DMS79 treated with DMSO at 0.1 percent for 48 hours (cell line): Measurements from ENCODE around the gene HMG20B.

ENCODE experiments used
- DNase-seq: peaks from one replicate; lab custom pipeline; 2025; lab: John Stamatoyannopoulos, UW

HMG20B gene

DNA sequence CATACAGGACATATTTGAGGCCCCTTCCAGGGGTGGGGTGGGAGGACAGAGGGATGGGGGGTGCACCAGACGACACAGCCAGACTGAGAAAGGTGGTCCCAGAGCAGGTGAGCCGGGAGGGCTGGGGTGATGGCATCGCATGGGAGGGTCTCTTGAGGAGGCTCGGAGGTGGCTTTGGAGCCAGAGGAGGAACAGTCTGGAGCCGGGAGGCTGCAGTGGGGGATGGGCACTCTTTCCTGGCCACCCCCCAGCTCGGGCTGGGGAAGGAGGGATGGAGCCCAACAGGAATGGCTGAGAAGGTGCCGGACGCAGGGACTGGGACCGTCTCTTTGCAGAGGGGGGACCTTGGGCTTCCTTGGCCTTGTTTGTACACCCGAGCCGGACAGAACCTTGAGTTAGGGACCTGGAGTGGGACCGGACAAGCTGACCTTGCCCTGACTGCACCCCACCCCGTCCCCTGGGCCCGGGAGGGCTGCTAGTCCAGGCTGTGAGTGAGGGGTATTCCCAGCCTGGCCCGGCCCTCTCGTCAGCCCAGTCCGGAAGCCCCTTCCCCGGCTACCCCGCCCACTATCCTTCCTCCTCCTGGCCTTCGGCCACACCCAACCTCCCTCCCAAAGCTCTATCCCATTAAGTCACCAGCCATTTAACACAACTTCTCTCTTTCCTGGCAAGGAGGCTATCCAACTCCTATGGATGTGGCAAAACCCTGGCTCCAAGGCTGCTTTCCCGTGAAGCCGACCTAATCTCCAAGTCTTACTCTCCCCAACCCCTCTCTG lies 34.7 kb downstream of the HMG20B start:
- DNase-seq, result no peak

DNA sequence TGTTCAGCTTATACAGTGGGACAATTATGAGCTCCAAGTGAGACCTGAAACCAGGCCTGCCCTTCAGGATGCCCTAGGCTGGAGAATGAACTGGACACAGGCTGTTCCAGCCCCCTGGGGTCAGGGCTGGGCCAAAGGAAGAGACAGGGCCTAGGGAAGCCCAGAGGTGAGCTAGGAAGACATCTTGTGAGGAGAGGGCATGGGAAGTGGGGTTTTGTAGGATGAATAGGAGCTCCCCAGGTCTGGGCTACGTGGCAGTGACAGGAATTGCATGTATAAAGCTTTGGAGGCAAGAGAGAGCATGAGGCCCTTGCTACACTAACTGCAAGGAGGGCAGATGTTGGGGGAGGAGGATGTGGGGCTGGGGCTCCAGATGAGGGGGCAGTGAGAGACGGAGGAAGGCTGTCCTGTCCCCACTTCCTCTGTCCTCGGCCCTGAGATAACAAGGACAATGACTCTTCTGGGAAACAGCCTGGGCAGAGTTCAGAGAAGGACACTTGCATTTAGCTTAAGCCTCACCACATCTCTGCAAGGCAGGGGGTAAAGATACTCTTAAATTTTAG lies 35.4 kb downstream of the HMG20B start:
- DNase-seq, result no peak

GRCh38 chr19:3608750-3609322 lies 36.1 kb downstream of the HMG20B start:
- DNase-seq, result no peak

GRCh38 chr19:3609779-3610719 lies 37.3 kb downstream of the HMG20B start:
- DNase-seq, result no peak

DNA sequence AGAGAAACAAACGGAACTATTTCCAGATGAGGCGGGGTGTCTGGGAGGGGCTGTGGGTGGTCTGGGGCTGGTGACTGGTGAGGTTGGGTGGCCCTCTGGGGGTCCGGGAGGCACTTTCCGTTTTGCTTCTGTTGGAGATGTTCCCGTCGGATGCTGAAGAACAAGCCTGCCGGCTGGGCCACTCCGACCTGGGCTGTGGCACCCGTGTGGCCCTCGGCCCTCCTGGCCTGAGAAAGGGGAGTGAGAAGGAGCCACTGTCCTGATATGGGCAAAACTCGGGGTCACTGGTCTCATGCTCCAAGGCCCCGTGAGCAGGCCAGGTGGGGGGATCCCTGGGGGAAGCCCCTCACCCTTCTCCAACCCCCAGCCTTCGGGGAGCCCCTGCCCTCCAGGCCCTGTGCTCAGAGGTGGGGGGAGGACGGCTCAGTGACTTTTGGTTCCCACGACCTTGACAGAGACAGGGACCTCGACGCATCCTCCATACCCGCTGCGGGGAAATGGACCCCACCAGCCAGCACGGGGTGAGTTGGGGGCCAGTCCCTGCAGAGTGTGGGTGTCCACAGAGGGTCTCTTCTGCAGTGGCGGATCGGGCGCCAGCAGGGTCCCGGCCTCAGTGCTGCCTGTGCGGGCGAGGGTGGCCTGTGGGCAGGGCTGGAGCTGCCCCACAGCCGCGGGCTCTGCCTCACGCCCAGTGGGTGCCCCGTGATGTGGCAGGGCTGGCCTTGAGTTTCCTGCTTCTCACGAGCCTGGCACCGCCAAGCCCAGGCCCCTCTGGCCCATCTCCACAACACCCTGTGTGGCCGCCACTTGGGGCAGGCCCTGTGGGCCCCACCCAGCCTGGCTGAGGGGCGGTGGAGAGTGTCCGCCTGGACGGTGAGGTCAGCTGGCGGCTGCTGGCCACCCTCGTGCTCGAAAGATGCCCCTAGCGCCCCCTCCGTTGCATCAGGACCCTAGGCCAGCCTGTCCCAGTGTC lies 38.3 kb downstream of the HMG20B start:
- DNase-seq, result no peak

DNA sequence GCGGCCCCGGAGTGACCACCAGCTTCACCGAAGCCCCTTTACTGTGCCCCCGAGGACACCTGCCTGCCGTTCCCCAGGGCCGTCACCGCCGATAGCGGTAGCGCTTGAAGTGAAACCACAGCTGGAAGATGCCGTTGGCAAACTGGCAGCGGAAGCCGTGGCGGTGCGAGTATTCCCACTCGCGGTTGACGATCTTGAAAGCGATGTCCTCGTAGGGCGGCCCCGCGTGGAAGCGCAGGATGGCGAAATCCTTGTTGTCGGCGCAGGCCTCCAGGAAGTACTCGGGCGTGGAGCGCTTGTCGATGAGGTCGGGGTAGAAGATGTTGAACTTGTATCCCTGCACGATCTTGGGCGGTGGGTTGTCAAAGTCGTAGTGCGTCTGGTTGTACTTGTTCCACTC lies 39.1 kb downstream of the HMG20B start:
- DNase-seq, result no peak

DNA sequence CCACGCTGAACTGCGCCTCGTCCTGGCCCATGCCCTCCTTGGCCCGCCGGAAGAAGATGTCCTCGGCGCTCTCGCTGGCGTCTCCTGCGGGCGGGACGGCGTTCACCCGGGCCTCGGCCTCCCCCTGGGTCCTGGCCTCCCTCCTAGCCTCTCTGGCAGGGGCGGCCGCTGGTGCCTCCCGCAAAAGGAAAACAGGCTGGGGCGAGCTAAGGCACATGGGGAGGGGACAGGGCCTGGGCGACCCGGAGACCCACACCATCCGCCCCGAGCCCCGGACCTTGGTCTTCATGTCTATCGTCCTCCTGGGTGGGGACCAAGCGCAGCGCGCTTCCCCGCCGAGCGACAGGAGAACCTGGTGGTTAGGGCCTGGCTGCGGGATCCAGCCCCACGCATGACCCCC lies 39.6 kb downstream of the HMG20B start:
- no peak for DNase-seq

GRCh38 chr19:3612901-3613741 lies 40.4 kb downstream of the HMG20B start:
- no peak for DNase-seq

- no peak for DNase-seq
Measured at GRCh38 chr19:3613818-3614661, 41.3 kb downstream of the HMG20B start.

DNA sequence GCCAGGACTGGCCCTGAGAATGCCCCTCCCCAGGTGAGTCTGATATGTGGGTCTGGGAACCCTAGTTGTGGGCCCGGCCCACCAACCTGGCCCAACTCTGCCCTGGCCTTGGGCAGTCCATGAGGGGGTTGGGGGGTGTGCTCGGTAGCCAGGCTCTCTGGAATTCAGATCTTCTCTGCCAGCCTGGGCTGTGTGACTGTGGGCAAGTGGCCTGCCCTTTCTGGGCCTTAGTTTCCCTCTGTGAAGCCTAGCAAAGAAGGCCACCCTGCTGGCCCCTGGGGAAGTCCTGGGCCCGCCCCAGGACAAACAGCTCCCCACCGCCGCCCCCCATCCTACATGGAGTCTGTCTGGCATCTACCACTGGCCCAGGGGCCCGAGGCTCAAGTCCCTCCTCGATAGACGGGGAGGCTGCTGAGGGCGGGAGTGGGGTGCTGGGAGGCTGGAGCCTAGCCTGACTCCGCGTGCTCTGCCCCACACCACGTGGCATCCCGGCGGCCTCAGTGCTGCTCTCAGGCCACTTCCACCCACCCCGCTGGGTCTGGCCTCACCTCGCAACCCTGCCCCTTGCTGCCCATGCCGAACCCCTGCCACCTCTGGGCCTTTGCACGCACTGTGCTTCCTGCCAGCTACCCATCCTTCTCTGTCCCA lies 42.2 kb downstream of the HMG20B start:
- no peak for DNase-seq

- no peak for DNase-seq
Measured at GRCh38 chr19:3615524-3616135, 42.9 kb downstream of the HMG20B start.

- DNase-seq, result no peak
Measured at GRCh38 chr19:3617463-3617862, 44.7 kb downstream of the HMG20B start.

GRCh38 chr19:3618144-3618810 lies 45.5 kb downstream of the HMG20B start:
- no peak for DNase-seq

DNA sequence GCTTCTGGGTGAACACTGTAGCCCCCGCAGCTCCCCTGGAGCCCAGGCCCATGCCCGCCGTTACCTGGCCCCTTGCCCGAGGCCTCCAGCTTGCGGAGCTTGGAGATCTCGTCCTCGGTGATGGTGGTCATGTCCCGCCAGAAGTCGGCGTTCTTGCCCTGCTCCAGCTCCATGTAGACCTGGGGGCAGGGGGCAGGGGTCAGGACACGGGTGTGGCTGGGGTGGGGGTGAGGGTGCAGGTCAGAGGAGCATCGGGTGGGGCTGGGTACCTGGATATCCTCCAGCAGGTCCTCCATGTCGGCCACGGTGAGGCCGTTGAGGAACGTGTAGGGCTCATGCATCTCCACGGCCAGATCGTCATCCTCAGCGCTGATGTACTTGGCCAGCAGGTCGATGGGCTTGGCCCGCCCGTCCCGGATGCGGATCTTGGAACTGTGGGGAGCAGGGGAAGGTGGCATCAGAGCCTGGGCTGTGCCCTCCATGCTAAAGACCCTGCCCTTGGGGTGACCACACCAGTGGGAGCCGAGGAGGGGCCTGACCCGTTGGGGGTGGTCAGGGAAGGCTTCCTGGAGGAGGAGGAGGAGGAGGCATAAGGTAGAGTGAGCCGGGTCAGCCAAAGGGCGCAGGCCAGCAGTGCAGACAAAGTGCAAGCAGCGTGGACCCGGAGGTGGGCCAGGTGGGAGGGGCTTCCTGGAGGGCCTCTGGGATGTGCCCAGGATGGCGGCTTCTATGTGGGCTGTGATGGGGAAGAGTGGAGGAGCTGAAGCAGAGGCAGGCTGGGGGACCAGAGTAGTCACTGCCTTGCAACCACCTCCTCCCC lies 46.3 kb downstream of the HMG20B start:
- no peak for DNase-seq

DNA sequence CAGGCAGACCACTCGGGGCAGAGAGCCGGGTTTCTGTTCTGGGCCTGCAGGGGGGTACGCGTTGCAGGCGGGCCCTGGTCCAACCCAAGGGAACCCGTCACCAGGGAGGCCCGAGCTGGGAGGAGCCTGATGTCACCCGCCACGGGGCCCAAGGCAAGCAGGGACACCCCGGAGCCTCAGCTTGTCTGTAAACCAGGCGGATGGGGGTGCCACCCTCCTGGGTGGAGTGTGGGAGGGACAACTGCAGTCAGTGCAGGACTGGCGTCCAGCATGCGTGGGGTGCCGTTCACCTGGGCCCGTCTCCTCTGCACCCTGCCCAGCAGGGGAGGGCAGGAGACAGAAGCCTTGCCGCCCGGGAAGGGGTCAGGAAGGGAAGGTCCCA lies 46.9 kb downstream of the HMG20B start:
- no peak for DNase-seq

DNA sequence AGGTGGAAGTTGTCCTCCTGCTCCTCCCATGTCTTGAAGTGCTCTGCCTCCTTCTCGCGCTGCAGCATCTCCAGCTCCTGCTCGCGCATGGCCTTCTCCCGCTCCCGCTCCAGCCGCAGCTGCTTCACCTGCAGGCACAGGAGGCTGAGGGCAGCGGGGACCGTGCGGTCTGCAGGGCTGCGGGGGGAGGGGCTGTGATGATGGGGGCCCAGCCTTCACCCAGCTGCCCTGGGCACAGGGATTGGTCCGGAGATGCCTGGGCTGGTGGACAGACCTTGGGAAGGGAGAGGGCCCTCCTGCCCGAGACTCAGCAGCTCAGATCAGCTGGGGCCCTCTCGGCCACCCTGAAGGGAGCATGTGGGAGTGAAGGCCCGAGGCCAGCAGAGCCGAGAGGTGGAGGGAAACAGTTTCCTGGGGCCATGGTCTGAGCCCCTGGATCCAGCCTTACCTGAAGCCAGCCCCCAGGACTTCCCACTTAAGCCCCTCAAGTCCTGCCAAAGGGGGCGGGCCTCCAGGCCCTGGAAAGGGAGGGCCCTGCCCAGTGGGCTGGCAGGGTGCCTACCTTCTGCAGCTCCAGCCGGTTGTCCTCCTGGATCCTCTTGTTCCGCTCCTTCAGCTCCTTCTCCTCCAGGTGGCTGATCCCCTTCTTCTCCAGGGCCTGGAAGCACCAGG lies 47.5 kb downstream of the HMG20B start:
- DNase-seq, result no peak
